ENCODE measurements around the gene POLK. TPM values are rescaled to one million over a fixed set of nuclear protein-coding genes. Genes with fewer than 3 reads are reported as not detected.
A peak's percentile ranks its signal among the peaks of the same experiment; 100 is the strongest.

POLK gene
- total RNA-seq, 2 donors from 2014 or later: 18.8 to 33.5 TPM

DNA sequence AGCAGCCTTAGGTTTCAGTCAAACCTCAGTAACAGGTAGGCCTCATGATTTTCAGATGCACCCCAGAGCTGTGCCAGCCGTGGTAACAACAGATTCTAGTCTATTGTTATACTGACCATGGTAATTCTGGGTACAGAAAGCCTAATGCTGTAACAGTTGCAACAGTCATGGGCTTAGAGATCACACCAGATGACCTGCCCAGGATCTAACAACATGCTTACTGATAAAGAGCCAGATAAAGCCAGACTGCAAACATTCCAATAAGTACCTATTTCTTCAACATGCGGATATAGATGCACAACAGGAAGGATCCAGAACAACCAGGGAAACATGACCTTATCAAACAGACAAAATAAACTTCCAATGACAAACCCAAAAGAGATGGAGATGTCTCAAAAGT is 43.1 kb upstream of the POLK start:
- Histone ChIP-seq H3K9me3 (peaks cover 0 to 3% (median 0%) of the 10 kb centered on the region in 3 donors), H3K4me1 (peaks cover 21% of the 10 kb centered on the region), H3K27me3 (no peaks in the 10 kb centered on the region), H3K4me3 (no peak overlapping the region), H3K36me3 (replicated peaks in 1 of 2; ENCODE audit: insufficient read depth in 1 of 2, low read depth in 2 of 2) (no peaks in the 10 kb centered on the region), H3K27ac (no peak overlapping the region)
- no peak for ATAC-seq
- no peak for DNase-seq
- intact Hi-C loops (cut with DNase I): no loop called here
- WGBS, 2 donors: 90 to 97% methylated on average over 2 of the region's 2 CpGs
- TF ChIP-seq, protein P1, sequence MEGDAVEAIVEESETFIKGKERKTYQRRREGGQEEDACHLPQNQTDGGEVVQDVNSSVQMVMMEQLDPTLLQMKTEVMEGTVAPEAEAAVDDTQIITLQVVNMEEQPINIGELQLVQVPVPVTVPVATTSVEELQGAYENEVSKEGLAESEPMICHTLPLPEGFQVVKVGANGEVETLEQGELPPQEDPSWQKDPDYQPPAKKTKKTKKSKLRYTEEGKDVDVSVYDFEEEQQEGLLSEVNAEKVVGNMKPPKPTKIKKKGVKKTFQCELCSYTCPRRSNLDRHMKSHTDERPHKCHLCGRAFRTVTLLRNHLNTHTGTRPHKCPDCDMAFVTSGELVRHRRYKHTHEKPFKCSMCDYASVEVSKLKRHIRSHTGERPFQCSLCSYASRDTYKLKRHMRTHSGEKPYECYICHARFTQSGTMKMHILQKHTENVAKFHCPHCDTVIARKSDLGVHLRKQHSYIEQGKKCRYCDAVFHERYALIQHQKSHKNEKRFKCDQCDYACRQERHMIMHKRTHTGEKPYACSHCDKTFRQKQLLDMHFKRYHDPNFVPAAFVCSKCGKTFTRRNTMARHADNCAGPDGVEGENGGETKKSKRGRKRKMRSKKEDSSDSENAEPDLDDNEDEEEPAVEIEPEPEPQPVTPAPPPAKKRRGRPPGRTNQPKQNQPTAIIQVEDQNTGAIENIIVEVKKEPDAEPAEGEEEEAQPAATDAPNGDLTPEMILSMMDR (IDR thresholded peaks at IDR 0.05): no peak
- TF ChIP-seq POLR2A (IDR thresholded peaks at IDR 0.05): no peak

GRCh38 chr5:75469017-75469416 is 42.7 kb upstream of the POLK start:
- peaks cover 0 to 3% (median 0%) of the 10 kb centered on the region in 3 donors for H3K9me3 ChIP-seq
- no peak overlapping the region for H3K27ac ChIP-seq
- no peak for DNase-seq
- no peak overlapping the region for H3K4me3 ChIP-seq
- 93 to 96% methylated on average over 1 of the region's 1 CpG for WGBS, 2 donors
- no peaks in the 10 kb centered on the region for H3K36me3 ChIP-seq (replicated peaks in 1 of 2; ENCODE audit: insufficient read depth in 1 of 2, low read depth in 2 of 2)
- peaks cover 22% of the 10 kb centered on the region for H3K4me1 ChIP-seq
- intact Hi-C loops (cut with DNase I): no loop called here
- no peak for ATAC-seq
- TF ChIP-seq, protein P1 (IDR thresholded peaks at IDR 0.05): no peak
- no peak for TF ChIP-seq POLR2A (IDR thresholded peaks at IDR 0.05)
- no peaks in the 10 kb centered on the region for H3K27me3 ChIP-seq

- WGBS, 2 donors: 96 to 98% methylated on average over 2 of the region's 2 CpGs
- DNase-seq (no peak), ATAC-seq (no peak)
- H3K27ac ChIP-seq: no peak overlapping the region
- no peaks in the 10 kb centered on the region for H3K27me3 ChIP-seq
- no peak for TF ChIP-seq POLR2A (IDR thresholded peaks at IDR 0.05)
- TF ChIP-seq, protein P1 (IDR thresholded peaks at IDR 0.05): no peak
- H3K9me3 ChIP-seq: peaks cover 0 to 3% (median 0%) of the 10 kb centered on the region in 3 donors
- no peak overlapping the region for H3K4me3 ChIP-seq
- intact Hi-C loops (cut with DNase I): no loop called here
- peaks cover 18% of the 10 kb centered on the region for H3K4me1 ChIP-seq
- H3K36me3 ChIP-seq (replicated peaks in 1 of 2; ENCODE audit: insufficient read depth in 1 of 2, low read depth in 2 of 2): no peaks in the 10 kb centered on the region
These were observed 40.5 kb upstream of the POLK start for GRCh38 chr5:75471193-75471592.

DNA sequence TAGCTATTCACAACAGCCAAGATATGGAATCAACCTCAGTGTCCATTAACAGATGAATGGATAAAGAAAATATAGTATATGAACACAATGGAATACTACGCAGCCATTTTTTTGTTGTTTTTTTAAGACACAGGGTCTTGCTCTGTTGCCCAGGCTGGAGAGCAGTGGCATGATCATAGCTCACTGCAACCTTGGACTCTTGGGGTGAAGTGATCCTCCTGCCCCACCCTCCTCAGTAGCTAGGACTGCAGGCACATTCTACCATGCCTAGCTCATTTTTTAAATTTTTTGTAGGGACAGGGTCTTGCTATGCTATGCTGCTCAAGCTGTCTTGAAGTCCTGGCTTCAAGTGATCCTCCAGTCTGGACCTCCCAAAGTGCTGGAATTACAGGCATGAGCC is 38.7 kb upstream of the POLK start:
- H3K4me1 ChIP-seq: peaks cover 18% of the 10 kb centered on the region
- TF ChIP-seq, protein P1 (IDR thresholded peaks at IDR 0.05): no peak
- no peak for TF ChIP-seq POLR2A (IDR thresholded peaks at IDR 0.05)
- peaks cover 0 to 3% (median 0%) of the 10 kb centered on the region in 3 donors for H3K9me3 ChIP-seq
- DNase-seq: no peak
- no peak for ATAC-seq
- no peaks in the 10 kb centered on the region for H3K27me3 ChIP-seq
- H3K36me3 ChIP-seq (replicated peaks in 1 of 2; ENCODE audit: insufficient read depth in 1 of 2, low read depth in 2 of 2): no peaks in the 10 kb centered on the region
- intact Hi-C loops (cut with DNase I): no loop called here
- peak overlapping the region in 2 of 4 donors; percentile 15 to 49 for H3K27ac ChIP-seq
- H3K4me3 ChIP-seq: no peak overlapping the region
- 96 to 97% methylated on average over 1 of the region's 1 CpG for WGBS, 2 donors

DNA sequence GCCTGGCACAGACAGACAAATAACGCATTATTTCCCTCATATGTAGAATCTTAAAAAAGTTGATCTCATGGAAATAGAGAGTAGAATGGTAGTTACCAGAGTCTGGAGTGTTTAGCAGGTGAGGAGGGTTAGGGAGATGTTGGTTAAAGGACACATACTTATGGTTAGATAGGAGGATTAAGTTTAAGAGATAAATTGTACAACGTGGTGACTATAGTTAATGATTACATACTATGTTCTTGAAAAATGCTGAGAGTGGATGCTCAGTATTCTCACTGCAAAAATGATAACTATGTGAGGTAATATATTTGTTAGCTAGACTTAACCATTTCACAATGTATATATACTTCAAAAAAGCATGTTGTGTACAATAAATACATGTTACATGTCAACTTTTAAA is 38.2 kb upstream of the POLK start:
- intact Hi-C loops (cut with DNase I): no loop called here
- peak overlapping the region in 2 of 4 donors; percentile 15 to 49 for H3K27ac ChIP-seq
- no peak for DNase-seq
- H3K36me3 ChIP-seq (replicated peaks in 1 of 2; ENCODE audit: insufficient read depth in 1 of 2, low read depth in 2 of 2): no peaks in the 10 kb centered on the region
- no peak overlapping the region for H3K4me3 ChIP-seq
- ATAC-seq: no peak
- peaks cover 0 to 3% (median 0%) of the 10 kb centered on the region in 3 donors for H3K9me3 ChIP-seq
- TF ChIP-seq, protein P1 (IDR thresholded peaks at IDR 0.05): no peak
- TF ChIP-seq POLR2A (IDR thresholded peaks at IDR 0.05): no peak
- peaks cover 18% of the 10 kb centered on the region for H3K4me1 ChIP-seq
- WGBS, 2 donors: 42 to 55% methylated on average over 2 of the region's 2 CpGs
- no peaks in the 10 kb centered on the region for H3K27me3 ChIP-seq

Data from body of pancreas (tissue), 4 donors.